ENCODE measurements around the gene TEX35. TPM values are rescaled to one million over a fixed set of nuclear protein-coding genes. Genes with fewer than 3 reads are reported as not detected.
"Not testable (repeated sequence)": the region's sequence is repeated elsewhere in the genome, so short reads cannot be mapped to it uniquely, and the experiment has no call there.

TEX35 gene
- polyA plus RNA-seq, 2 donors, result 0.11 to 0.39 TPM

DNA sequence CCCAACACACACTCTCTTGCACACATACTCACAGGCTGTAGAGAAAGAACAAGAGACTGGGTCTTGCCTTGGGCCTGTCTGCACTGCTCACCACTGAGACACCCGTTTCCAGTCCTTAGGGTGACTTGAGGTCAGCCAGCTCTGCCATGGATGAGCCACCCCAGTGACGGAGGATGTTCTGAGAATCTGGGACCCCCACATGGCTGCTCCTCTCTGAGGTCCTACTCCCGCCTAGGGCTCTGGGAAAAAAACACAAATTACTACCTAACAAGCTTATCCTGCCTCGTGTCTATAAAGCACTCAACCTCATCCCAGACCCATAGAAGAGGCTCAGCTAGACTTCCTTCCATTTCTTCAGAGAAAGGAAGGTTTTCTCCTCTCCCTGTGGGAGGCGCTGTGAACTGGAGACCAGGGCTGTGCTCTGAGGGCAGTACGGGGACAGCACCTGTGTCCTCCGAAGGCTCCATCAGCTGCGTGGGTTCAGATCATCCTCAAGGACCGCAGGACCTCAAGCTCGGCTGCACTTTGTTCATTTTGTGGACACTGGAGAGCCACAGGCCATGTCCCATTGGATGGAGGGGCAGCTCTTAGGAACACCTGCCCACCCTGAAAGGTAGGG lies 11.9 kb upstream of the TEX35 start:
- Histone ChIP-seq H3K36me3 (ENCODE audit: control insufficient read depth in 2 of 2, insufficient read depth in 2 of 2, low read length in 1 of 2) (no peaks in the 10 kb centered on the region), H3K27me3 (ENCODE audit: control insufficient read depth in 1 of 2, insufficient read depth in 2 of 2, low read length in 2 of 2) (no peaks in the 10 kb centered on the region), H3K4me1 (ENCODE audit: control insufficient read depth in 2 of 2, insufficient read depth in 2 of 2, low read length in 1 of 2) (peaks cover 0 to 4% of the 10 kb centered on the region in 2 donors), H3K9me3 (ENCODE audit: control insufficient read depth in 2 of 2, insufficient read depth in 1 of 2, low read depth in 1 of 2, low read length in 1 of 2) (no peaks in the 10 kb centered on the region), H3K27ac (ENCODE audit: low read depth in 2 of 2, low read length in 1 of 2) (no peak overlapping the region), H3K4me3 (ENCODE audit: low read depth in 1 of 2, low read length in 2 of 2) (no peak overlapping the region)
- 90 to 93% methylated on average over 10 of the region's 10 CpGs for WGBS, 2 donors

- no peaks in the 10 kb centered on the region for H3K36me3 ChIP-seq (ENCODE audit: control insufficient read depth in 2 of 2, insufficient read depth in 2 of 2, low read length in 1 of 2)
- no peaks in the 10 kb centered on the region for H3K27me3 ChIP-seq (ENCODE audit: control insufficient read depth in 1 of 2, insufficient read depth in 2 of 2, low read length in 2 of 2)
- no peak overlapping the region for H3K4me3 ChIP-seq (ENCODE audit: low read depth in 1 of 2, low read length in 2 of 2)
- H3K4me1 ChIP-seq (ENCODE audit: control insufficient read depth in 2 of 2, insufficient read depth in 2 of 2, low read length in 1 of 2), result peaks cover 0 to 4% of the 10 kb centered on the region in 2 donors
- 27 to 31% methylated on average over 5 of the region's 5 CpGs for WGBS, 2 donors
- no peak overlapping the region for H3K27ac ChIP-seq (ENCODE audit: low read depth in 2 of 2, low read length in 1 of 2)
- no peaks in the 10 kb centered on the region for H3K9me3 ChIP-seq (ENCODE audit: control insufficient read depth in 2 of 2, insufficient read depth in 1 of 2, low read depth in 1 of 2, low read length in 1 of 2)
These were observed 11.1 kb upstream of the TEX35 start for GRCh38 chr1:178501705-178502329.

GRCh38 chr1:178502330-178502714 lies 10.6 kb upstream of the TEX35 start:
- Histone ChIP-seq H3K27ac (ENCODE audit: low read depth in 2 of 2, low read length in 1 of 2) (no peak overlapping the region), H3K36me3 (ENCODE audit: control insufficient read depth in 2 of 2, insufficient read depth in 2 of 2, low read length in 1 of 2) (no peaks in the 10 kb centered on the region), H3K4me3 (ENCODE audit: low read depth in 1 of 2, low read length in 2 of 2) (no peak overlapping the region), H3K9me3 (ENCODE audit: control insufficient read depth in 2 of 2, insufficient read depth in 1 of 2, low read depth in 1 of 2, low read length in 1 of 2) (no peaks in the 10 kb centered on the region), H3K4me1 (ENCODE audit: control insufficient read depth in 2 of 2, insufficient read depth in 2 of 2, low read length in 1 of 2) (peaks cover 0 to 4% of the 10 kb centered on the region in 2 donors), H3K27me3 (ENCODE audit: control insufficient read depth in 1 of 2, insufficient read depth in 2 of 2, low read length in 2 of 2) (no peaks in the 10 kb centered on the region)
- 88 to 89% methylated on average over 3 of the region's 3 CpGs for WGBS, 2 donors

DNA sequence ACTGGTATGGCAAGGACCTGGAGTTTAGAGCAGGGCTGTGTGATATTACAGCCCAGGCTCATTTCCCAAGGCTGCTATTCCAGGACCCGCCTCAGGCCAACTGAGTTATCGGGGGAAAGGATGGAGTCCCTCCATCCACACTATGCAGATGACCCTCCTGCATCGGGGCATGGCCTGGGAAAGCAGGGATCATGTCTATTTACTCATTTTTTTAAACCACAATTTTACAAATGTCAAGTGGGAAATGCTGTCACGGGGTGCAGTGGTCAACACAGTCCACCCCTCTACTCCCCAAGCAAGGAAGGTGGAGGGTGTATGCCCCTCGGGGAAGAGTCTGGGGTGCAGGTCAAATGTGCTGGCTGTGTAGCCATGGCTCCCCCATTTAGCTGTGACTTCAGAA lies 10.1 kb upstream of the TEX35 start:
- no peak overlapping the region for H3K4me3 ChIP-seq (ENCODE audit: low read depth in 1 of 2, low read length in 2 of 2)
- no peak overlapping the region for H3K27ac ChIP-seq (ENCODE audit: low read depth in 2 of 2, low read length in 1 of 2)
- H3K27me3 ChIP-seq (ENCODE audit: control insufficient read depth in 1 of 2, insufficient read depth in 2 of 2, low read length in 2 of 2), result no peaks in the 10 kb centered on the region
- peaks cover 0 to 4% of the 10 kb centered on the region in 2 donors for H3K4me1 ChIP-seq (ENCODE audit: control insufficient read depth in 2 of 2, insufficient read depth in 2 of 2, low read length in 1 of 2)
- no peaks in the 10 kb centered on the region for H3K9me3 ChIP-seq (ENCODE audit: control insufficient read depth in 2 of 2, insufficient read depth in 1 of 2, low read depth in 1 of 2, low read length in 1 of 2)
- WGBS, 2 donors, result 91 to 92% methylated on average over 5 of the region's 5 CpGs
- no peaks in the 10 kb centered on the region for H3K36me3 ChIP-seq (ENCODE audit: control insufficient read depth in 2 of 2, insufficient read depth in 2 of 2, low read length in 1 of 2)

DNA sequence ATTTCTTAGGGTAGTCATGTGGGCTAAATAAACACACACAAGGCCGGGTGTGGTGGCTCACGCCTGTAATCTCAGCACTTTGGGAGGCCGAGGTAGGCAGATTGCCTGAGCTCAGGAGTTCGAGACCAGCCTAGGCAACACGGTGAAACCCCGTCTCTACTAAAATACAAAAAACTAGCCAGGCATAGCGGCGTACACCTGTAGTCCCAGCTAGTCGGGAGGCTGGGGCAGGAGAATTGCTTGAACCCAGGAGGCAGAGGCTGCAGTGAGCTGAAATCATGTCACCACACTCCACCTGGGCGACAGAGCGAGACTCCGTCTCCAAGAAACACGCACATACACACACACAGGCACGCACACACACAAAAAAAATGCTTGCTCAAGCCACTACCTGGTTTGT lies 9.6 kb upstream of the TEX35 start:
- H3K4me1 ChIP-seq (ENCODE audit: control insufficient read depth in 2 of 2, insufficient read depth in 2 of 2, low read length in 1 of 2); H3K27me3 ChIP-seq (ENCODE audit: control insufficient read depth in 1 of 2, insufficient read depth in 2 of 2, low read length in 2 of 2); H3K27ac ChIP-seq (ENCODE audit: low read depth in 2 of 2, low read length in 1 of 2); H3K9me3 ChIP-seq (ENCODE audit: control insufficient read depth in 2 of 2, insufficient read depth in 1 of 2, low read depth in 1 of 2, low read length in 1 of 2); H3K4me3 ChIP-seq (ENCODE audit: low read depth in 1 of 2, low read length in 2 of 2); H3K36me3 ChIP-seq (ENCODE audit: control insufficient read depth in 2 of 2, insufficient read depth in 2 of 2, low read length in 1 of 2): not testable (repeated sequence)
- WGBS, 2 donors, result 93 to 94% methylated on average over 14 of the region's 14 CpGs

GRCh38 chr1:178503849-178504248 lies 9.1 kb upstream of the TEX35 start:
- Histone ChIP-seq H3K36me3 (ENCODE audit: control insufficient read depth in 2 of 2, insufficient read depth in 2 of 2, low read length in 1 of 2) (no peaks in the 10 kb centered on the region), H3K4me3 (ENCODE audit: low read depth in 1 of 2, low read length in 2 of 2) (no peak overlapping the region), H3K27me3 (ENCODE audit: control insufficient read depth in 1 of 2, insufficient read depth in 2 of 2, low read length in 2 of 2) (no peaks in the 10 kb centered on the region), H3K9me3 (ENCODE audit: control insufficient read depth in 2 of 2, insufficient read depth in 1 of 2, low read depth in 1 of 2, low read length in 1 of 2) (no peaks in the 10 kb centered on the region), H3K27ac (ENCODE audit: low read depth in 2 of 2, low read length in 1 of 2) (no peak overlapping the region), H3K4me1 (ENCODE audit: control insufficient read depth in 2 of 2, insufficient read depth in 2 of 2, low read length in 1 of 2) (peaks cover 0 to 4% of the 10 kb centered on the region in 2 donors)
- WGBS, 2 donors, result 69 to 76% methylated on average over 6 of the region's 6 CpGs

- Histone ChIP-seq H3K36me3 (ENCODE audit: control insufficient read depth in 2 of 2, insufficient read depth in 2 of 2, low read length in 1 of 2) (no peaks in the 10 kb centered on the region), H3K4me3 (ENCODE audit: low read depth in 1 of 2, low read length in 2 of 2) (no peak overlapping the region), H3K4me1 (ENCODE audit: control insufficient read depth in 2 of 2, insufficient read depth in 2 of 2, low read length in 1 of 2) (peaks cover 0 to 2% of the 10 kb centered on the region in 2 donors), H3K27me3 (ENCODE audit: control insufficient read depth in 1 of 2, insufficient read depth in 2 of 2, low read length in 2 of 2) (no peaks in the 10 kb centered on the region), H3K27ac (ENCODE audit: low read depth in 2 of 2, low read length in 1 of 2) (no peak overlapping the region), H3K9me3 (ENCODE audit: control insufficient read depth in 2 of 2, insufficient read depth in 1 of 2, low read depth in 1 of 2, low read length in 1 of 2) (no peaks in the 10 kb centered on the region)
- 86 to 90% methylated on average over 4 of the region's 4 CpGs for WGBS, 2 donors
These were observed 8.6 kb upstream of the TEX35 start for GRCh38 chr1:178504286-178504685.

- WGBS, 2 donors, result 49 to 50% methylated on average over 6 of the region's 6 CpGs
- Histone ChIP-seq H3K36me3 (ENCODE audit: control insufficient read depth in 2 of 2, insufficient read depth in 2 of 2, low read length in 1 of 2) (no peaks in the 10 kb centered on the region), H3K9me3 (ENCODE audit: control insufficient read depth in 2 of 2, insufficient read depth in 1 of 2, low read depth in 1 of 2, low read length in 1 of 2) (no peaks in the 10 kb centered on the region), H3K4me3 (ENCODE audit: low read depth in 1 of 2, low read length in 2 of 2) (no peak overlapping the region), H3K4me1 (ENCODE audit: control insufficient read depth in 2 of 2, insufficient read depth in 2 of 2, low read length in 1 of 2) (no peaks in the 10 kb centered on the region), H3K27ac (ENCODE audit: low read depth in 2 of 2, low read length in 1 of 2) (no peak overlapping the region), H3K27me3 (ENCODE audit: control insufficient read depth in 1 of 2, insufficient read depth in 2 of 2, low read length in 2 of 2) (no peaks in the 10 kb centered on the region)
These were observed 6.7 kb upstream of the TEX35 start for GRCh38 chr1:178506177-178506576.

DNA sequence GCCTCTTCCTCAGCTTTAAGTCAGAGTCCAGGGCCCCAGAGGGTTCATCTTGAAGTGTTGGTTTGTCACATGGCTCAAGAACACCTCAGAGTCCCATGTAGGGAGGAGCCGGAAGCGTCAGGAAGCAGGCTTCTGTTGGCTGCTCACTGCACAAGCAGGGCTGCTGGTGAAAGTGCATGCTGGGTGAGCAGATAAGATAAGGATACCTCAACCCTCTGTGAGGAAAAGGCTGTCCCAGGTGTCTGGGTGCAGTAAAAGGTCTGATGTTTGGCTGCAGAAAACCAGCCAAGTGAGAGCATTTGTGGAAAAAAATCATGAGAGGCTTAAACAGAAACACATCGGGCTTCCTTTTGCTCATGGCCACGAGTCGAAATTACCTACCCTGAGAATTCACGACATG lies 6.2 kb upstream of the TEX35 start:
- H3K27ac ChIP-seq (ENCODE audit: low read depth in 2 of 2, low read length in 1 of 2), result no peak overlapping the region
- 69 to 82% methylated on average over 6 of the region's 6 CpGs for WGBS, 2 donors
- H3K9me3 ChIP-seq (ENCODE audit: control insufficient read depth in 2 of 2, insufficient read depth in 1 of 2, low read depth in 1 of 2, low read length in 1 of 2), result no peaks in the 10 kb centered on the region

GRCh38 chr1:178509414-178510007 lies 3.4 kb upstream of the TEX35 start:
- no peak overlapping the region for H3K4me3 ChIP-seq (ENCODE audit: low read depth in 1 of 2, low read length in 2 of 2)
- H3K27ac ChIP-seq (ENCODE audit: low read depth in 2 of 2, low read length in 1 of 2), result no peak overlapping the region
- no peaks in the 10 kb centered on the region for H3K36me3 ChIP-seq (ENCODE audit: control insufficient read depth in 2 of 2, insufficient read depth in 2 of 2, low read length in 1 of 2)
- peaks cover 0 to 3% of the 10 kb centered on the region in 2 donors for H3K4me1 ChIP-seq (ENCODE audit: control insufficient read depth in 2 of 2, insufficient read depth in 2 of 2, low read length in 1 of 2)
- whole genome bisulfite sequencing, 2 donors, result 76 to 79% methylated on average over 5 of the region's 5 CpGs
- H3K9me3 ChIP-seq (ENCODE audit: control insufficient read depth in 2 of 2, insufficient read depth in 1 of 2, low read depth in 1 of 2, low read length in 1 of 2), result no peaks in the 10 kb centered on the region
- no peaks in the 10 kb centered on the region for H3K27me3 ChIP-seq (ENCODE audit: control insufficient read depth in 1 of 2, insufficient read depth in 2 of 2, low read length in 2 of 2)

More for the DNA sequence above, 6.2 kb upstream of the TEX35 start:
- Histone ChIP-seq H3K36me3 (ENCODE audit: control insufficient read depth in 2 of 2, insufficient read depth in 2 of 2, low read length in 1 of 2) (no peaks in the 10 kb centered on the region), H3K27me3 (ENCODE audit: control insufficient read depth in 1 of 2, insufficient read depth in 2 of 2, low read length in 2 of 2) (no peaks in the 10 kb centered on the region), H3K4me1 (ENCODE audit: control insufficient read depth in 2 of 2, insufficient read depth in 2 of 2, low read length in 1 of 2) (no peaks in the 10 kb centered on the region), H3K4me3 (ENCODE audit: low read depth in 1 of 2, low read length in 2 of 2) (no peak overlapping the region)

Data from esophagus (tissue), 2 donors.